Gastrocnemius medialis (tissue), 4 donors: Measurements from ENCODE around the gene MECP2. TPM values are rescaled to one million over a fixed set of nuclear protein-coding genes. Genes with fewer than 3 reads are reported as not detected.

ENCODE experiments used
- ATAC-seq, 2 donors: fragments of 150-250 bp; one replicate each; pipeline ENCODE4 v1.9.1; 2016
- DNase-seq, 2 donors: peaks; one replicate each; pipeline ENCODE4 v3.0.0-alpha.2; 2019
- H3K27ac ChIP-seq, 4 donors: fragments of 200-600 bp; sonication (generic); 1 replicate in 1 of 4; 2 replicates in 3 of 4; pipeline ENCODE4 v1.5.1; 2016 to 2018; ENCODE audit warnings: mild to moderate bottlenecking in 2 of 4, moderate library complexity in 1 of 4
- H3K27me3 ChIP-seq, 3 donors: fragments of 200-600 bp; sonication (generic) in 2 of 3; 1 replicate in 1 of 3; 2 replicates in 2 of 3; pipeline versions ENCODE4 v1.5.1 to v1.6.0; 2016 to 2019; ENCODE audit warnings: mild to moderate bottlenecking in 1 of 3, moderate library complexity in 1 of 3
- H3K36me3 ChIP-seq, 2 donors: fragments of 200-600 bp; sonication (generic) in 1 of 2; one replicate each; pipeline ENCODE4 v1.5.1; 2017 to 2018
- H3K4me1 ChIP-seq, 2 donors: fragments of 200-600 bp; sonication (generic) in 1 of 2; one replicate each; pipeline ENCODE4 v1.5.1; 2016 to 2017; ENCODE audit warnings: mild to moderate bottlenecking in 2 of 2
- H3K4me3 ChIP-seq, 4 donors: fragments of 200-600 bp; sonication (generic) in 3 of 4; 1 replicate in 1 of 4; 2 replicates in 3 of 4; pipeline ENCODE4 v1.5.1; 2016 to 2019; ENCODE audit warnings: mild to moderate bottlenecking in 2 of 4
- H3K9me3 ChIP-seq, 3 donors: fragments of 200-600 bp; sonication (generic) in 2 of 3; 1 replicate in 1 of 3; 2 replicates in 2 of 3; pipeline ENCODE4 v1.5.1; 2016 to 2019
- POLR2A ChIP-seq, 2 donors: fragments of 450-650 bp; IDR thresholded peaks; one replicate each; pipeline ENCODE4 v1.6.1; 2017; ENCODE audit warnings: antibody characterized with exemption in 2 of 2, mild to moderate bottlenecking in 2 of 2, moderate library complexity in 2 of 2
- in situ Hi-C, 4 donors: fragments of 200-750 bp; cut with MboI; loops; one replicate each; pipeline versions ENCODE4 v1.15.0 to v1.8.0; 2017; ENCODE audit warnings: low sequenced_read_pairs in 4 of 4
- intact Hi-C: fragments of 100-400 bp; cut with DNase I; formaldehyde crosslinking; loops from one replicate; pipeline ENCODE4 v1.15.1; 2023; ENCODE audit warnings: low total_unique reads
- total RNA-seq, 4 donors: library from RNA; depleted of rRNA; stranded (reverse); fragments of >200 nt; gene quantifications; one replicate each; pipeline versions ENCODE4 v1.1.0 to v1.2.3, GENCODE V29; 2016
- TF ChIP-seq, protein P1 (sequence below), 5 experiments: fragments of 450-650 bp in 3 of 5; fragments of 200-600 bp in 2 of 5; sonication (generic) in 2 of 5; IDR thresholded peaks in 4 of 5; conservative IDR thresholded peaks in 1 of 5; 1 replicate in 4 of 5; 2 replicates in 1 of 5; pipeline ENCODE4 v1.5.1; 2016 to 2019; ENCODE audit warnings: antibody characterized with exemption in 5 of 5, mild to moderate bottlenecking in 3 of 5, moderate library complexity in 3 of 5

Gene MECP2
- total RNA-seq, 4 donors from 2014 or later = 39.0 to 63.2 (median 45.2) TPM

DNA sequence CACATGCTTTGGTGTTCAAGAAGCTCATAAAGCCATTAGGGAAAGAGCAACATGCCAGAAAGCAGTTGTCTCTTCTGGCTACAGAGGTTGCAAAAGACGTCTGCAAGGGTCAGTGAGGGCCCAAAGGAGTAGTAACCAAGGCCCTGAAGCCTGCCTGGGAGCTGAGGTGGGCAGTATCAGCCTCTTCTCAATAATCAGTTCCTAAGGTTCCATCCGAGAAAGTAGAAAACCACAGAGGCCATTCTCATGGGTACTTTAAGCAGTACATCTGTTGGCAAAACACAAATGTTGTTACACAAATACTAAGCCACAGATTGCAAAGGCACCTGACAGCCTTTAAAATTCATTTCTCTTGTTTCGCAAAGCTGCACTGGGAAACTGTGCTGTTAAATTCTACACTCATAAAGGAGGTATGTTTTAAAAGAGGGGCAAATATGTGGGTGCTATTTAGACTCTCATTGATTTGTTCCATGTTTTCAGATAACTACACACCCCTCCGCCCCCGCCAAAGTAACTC, 37.7 kb downstream of the MECP2 start:
- intact Hi-C loops = no loop called here
- Histone ChIP-seq H3K4me3 (no peak overlapping the region), H3K36me3 (no peaks in the 10 kb centered on the region), H3K4me1 (peaks cover 54 to 56% of the 10 kb centered on the region in 2 donors), H3K27me3 (no peaks in the 10 kb centered on the region), H3K27ac (peak overlapping the region; percentile 54 to 67 (median 60)), H3K9me3 (no peaks in the 10 kb centered on the region)
- no peak for DNase-seq
- no peak for TF ChIP-seq POLR2A (IDR thresholded peaks at IDR 0.05)
- TF ChIP-seq, protein P1, sequence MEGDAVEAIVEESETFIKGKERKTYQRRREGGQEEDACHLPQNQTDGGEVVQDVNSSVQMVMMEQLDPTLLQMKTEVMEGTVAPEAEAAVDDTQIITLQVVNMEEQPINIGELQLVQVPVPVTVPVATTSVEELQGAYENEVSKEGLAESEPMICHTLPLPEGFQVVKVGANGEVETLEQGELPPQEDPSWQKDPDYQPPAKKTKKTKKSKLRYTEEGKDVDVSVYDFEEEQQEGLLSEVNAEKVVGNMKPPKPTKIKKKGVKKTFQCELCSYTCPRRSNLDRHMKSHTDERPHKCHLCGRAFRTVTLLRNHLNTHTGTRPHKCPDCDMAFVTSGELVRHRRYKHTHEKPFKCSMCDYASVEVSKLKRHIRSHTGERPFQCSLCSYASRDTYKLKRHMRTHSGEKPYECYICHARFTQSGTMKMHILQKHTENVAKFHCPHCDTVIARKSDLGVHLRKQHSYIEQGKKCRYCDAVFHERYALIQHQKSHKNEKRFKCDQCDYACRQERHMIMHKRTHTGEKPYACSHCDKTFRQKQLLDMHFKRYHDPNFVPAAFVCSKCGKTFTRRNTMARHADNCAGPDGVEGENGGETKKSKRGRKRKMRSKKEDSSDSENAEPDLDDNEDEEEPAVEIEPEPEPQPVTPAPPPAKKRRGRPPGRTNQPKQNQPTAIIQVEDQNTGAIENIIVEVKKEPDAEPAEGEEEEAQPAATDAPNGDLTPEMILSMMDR (IDR thresholded peaks at IDR 0.05 in 4 of 5, conservative IDR thresholded peaks at IDR 0.05 in 1 of 5) = no peak
- peak in 1 of 2 donors; percentile 45 for ATAC-seq
- in situ Hi-C loops = loop anchor here in 1 of 4 donors (25.0 kb wide), 1 partner anchor 97 kb away; the partner anchor contains the start of genes HCFC1 and TMEM187

DNA sequence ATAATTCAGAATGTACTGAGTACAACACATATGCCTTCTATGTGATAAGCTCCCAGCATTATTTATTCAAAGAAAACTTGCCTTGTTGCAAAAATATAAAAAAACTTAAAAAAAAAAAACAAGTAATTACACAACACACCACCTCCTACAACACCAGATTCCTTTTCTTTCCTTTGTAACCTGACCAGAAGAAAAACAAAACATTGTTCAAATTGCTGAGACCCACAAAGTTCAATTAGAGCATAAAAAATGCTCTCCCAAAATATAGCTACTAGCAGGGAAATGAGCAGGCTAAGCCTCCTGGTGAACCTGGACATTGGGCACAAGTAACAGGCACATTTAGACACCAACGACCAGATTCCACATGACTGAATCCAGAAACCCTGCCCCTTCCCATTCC, 38.3 kb downstream of the MECP2 start:
- H3K4me3 ChIP-seq = no peak overlapping the region
- peaks cover 49 to 51% of the 10 kb centered on the region in 2 donors for H3K4me1 ChIP-seq
- no peak for DNase-seq
- intact Hi-C loops (no loop called here), in situ Hi-C loops (loop anchor here in 1 of 4 donors (25.0 kb wide), 1 partner anchor 97 kb away; the partner anchor contains the start of genes HCFC1 and TMEM187)
- no peak for TF ChIP-seq POLR2A (IDR thresholded peaks at IDR 0.05)
- TF ChIP-seq, protein P1 (IDR thresholded peaks at IDR 0.05 in 4 of 5, conservative IDR thresholded peaks at IDR 0.05 in 1 of 5) = no peak
- H3K9me3 ChIP-seq = no peaks in the 10 kb centered on the region
- no peaks in the 10 kb centered on the region for H3K27me3 ChIP-seq
- peak in 1 of 2 donors; percentile 5 for ATAC-seq
- no peaks in the 10 kb centered on the region for H3K36me3 ChIP-seq
- peak overlapping the region; percentile 54 to 67 (median 60) for H3K27ac ChIP-seq

DNA sequence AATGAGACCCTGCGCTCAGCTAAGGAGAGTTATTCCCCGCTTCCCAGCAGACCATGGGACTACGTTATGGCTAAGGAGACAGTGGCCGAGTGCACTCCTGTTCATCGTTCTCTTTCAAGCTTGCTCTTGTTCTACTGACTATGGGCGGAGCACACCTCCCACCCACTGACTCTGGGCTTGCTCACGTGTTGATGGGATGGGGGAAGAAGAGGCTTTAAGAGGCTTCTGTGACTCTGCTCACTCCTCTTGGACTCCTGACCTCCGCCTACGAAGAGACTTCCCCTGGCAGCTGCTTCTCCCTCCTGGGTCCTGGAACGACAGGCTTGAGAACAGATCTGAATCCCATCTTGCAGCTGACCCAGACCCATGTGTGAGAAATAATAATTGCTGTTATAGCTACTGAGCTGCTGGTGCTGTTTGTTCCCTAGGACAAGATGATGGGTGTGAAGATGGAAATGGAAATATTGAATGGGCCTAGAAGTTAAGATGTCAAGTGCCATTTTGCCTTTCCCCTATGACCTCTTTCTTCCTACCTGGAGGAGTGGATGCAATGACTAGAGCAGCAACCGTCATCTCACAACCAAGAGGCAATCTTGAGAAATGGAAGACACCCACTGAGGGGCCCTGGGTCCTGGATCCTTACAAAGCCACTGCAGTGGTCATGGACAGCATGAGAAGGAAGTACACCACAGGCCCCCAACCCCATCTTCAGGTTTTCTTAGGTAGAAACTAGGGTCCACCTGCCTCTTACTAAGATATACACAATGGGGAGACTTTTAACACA, 39.1 kb downstream of the MECP2 start:
- in situ Hi-C loops = loop anchor here in 1 of 4 donors (25.0 kb wide), 1 partner anchor 96 kb away; the partner anchor contains the start of genes HCFC1 and TMEM187
- ATAC-seq = no peak

DNA sequence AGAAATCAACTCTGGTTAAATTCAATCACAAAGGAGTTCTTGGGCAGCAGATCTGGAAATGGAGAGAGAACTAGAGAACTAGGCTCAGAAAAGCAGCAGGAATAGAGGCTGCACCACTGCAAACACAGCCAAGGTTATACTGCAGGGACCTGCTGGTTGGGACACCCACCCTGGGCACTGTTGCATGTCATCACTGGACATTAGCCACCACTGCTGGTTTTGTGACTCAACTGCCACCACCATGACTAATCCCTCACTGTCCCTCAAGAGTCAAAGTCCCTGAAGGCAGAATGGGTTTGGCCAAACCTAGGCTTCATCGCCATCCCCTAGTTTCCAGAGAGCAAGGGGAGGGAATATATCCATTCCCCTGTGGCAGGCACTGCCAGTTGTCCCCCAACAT, 39.7 kb downstream of the MECP2 start:
- Histone ChIP-seq H3K9me3 (no peaks in the 10 kb centered on the region), H3K4me1 (peaks cover 38 to 44% of the 10 kb centered on the region in 2 donors), H3K36me3 (no peaks in the 10 kb centered on the region), H3K4me3 (no peak overlapping the region), H3K27ac (peak overlapping the region; percentile 54 to 67 (median 60)), H3K27me3 (no peaks in the 10 kb centered on the region)
- no peak for DNase-seq
- no peak for ATAC-seq
- intact Hi-C loops = no loop called here
- no peak for TF ChIP-seq POLR2A (IDR thresholded peaks at IDR 0.05)
- TF ChIP-seq, protein P1 (IDR thresholded peaks at IDR 0.05 in 4 of 5, conservative IDR thresholded peaks at IDR 0.05 in 1 of 5) = no peak
- in situ Hi-C loops = loop anchor here in 1 of 4 donors (25.0 kb wide), 1 partner anchor 95 kb away; the partner anchor contains the start of genes HCFC1 and TMEM187

More for the DNA sequence above, 39.1 kb downstream of the MECP2 start:
- Histone ChIP-seq H3K27me3 (no peaks in the 10 kb centered on the region), H3K9me3 (no peaks in the 10 kb centered on the region), H3K27ac (peak overlapping the region; percentile 54 to 67 (median 60)), H3K4me1 (peaks cover 42 to 44% of the 10 kb centered on the region in 2 donors), H3K4me3 (no peak overlapping the region), H3K36me3 (no peaks in the 10 kb centered on the region)
- DNase-seq = no peak
- TF ChIP-seq, protein P1 (IDR thresholded peaks at IDR 0.05 in 4 of 5, conservative IDR thresholded peaks at IDR 0.05 in 1 of 5) = no peak
- no peak for TF ChIP-seq POLR2A (IDR thresholded peaks at IDR 0.05)
- intact Hi-C loops = no loop called here
